PC-9 (cell line): ENCODE data around the gene CSNK1G2. TPM values are rescaled to one million over a fixed set of nuclear protein-coding genes. Genes with fewer than 3 reads are reported as not detected.

ENCODE experiments used
- BruUV-seq: library from RNA; stranded (reverse); fragments of 400-500 nt; replicated peaks from 2 replicates; lab custom pipeline; 2021; lab: Mats Ljungman, UMichigan
- CTCF ChIA-PET: fragments of 300-600 bp; sonication (Branson Sonifier 250); formaldehyde crosslinking; loops from one replicate; lab custom pipeline; 2022; ENCODE audit warnings: antibody characterized with exemption; lab: Charles Lee
- POLR2A ChIA-PET: fragments of 300-600 bp; sonication (Branson Sonifier 250); formaldehyde crosslinking; loops from one replicate; lab custom pipeline; 2022; ENCODE audit warnings: antibody characterized with exemption; ENCODE audit not compliant: unreplicated experiment; lab: Charles Lee
- DNase-seq, 2 experiments: peaks; one replicate each; pipeline versions ENCODE4 v3.0.0 to v3.0.0-alpha.2; 2015 to 2022; ENCODE audit warnings: mixed read lengths in 1 of 2
- H2AFZ ChIP-seq: fragments of 200-600 bp; sonication (generic); 2 replicates; pipeline ENCODE4 v1.8.1; 2017; ENCODE audit warnings: antibody characterized with exemption
- H3F3A ChIP-seq: fragments of 200-600 bp; sonication (generic); 2 replicates; pipeline ENCODE4 v1.8.1; 2017; ENCODE audit warnings: antibody characterized with exemption, mild to moderate bottlenecking, low read depth; ENCODE audit not compliant: insufficient read depth
- H3K27ac ChIP-seq: fragments of 200-600 bp; sonication (generic); 2 replicates; pipeline ENCODE4 v1.6.1; 2016; ENCODE audit warnings: mixed run types
- H3K27me3 ChIP-seq: fragments of 200-600 bp; sonication (generic); 2 replicates; pipeline ENCODE4 v1.6.1; 2016; ENCODE audit warnings: low read depth, mixed run types; ENCODE audit not compliant: insufficient read depth
- H3K36me3 ChIP-seq: fragments of 200-600 bp; sonication (generic); 2 replicates; pipeline ENCODE4 v1.6.1; 2016; ENCODE audit warnings: low read depth, mixed run types
- H3K4me1 ChIP-seq: fragments of 200-600 bp; sonication (generic); replicated peaks from 2 replicates; pipeline ENCODE4 v1.6.1; 2016; ENCODE audit warnings: mixed run types; ENCODE audit not compliant: insufficient read depth
- H3K4me2 ChIP-seq: fragments of 200-600 bp; sonication (generic); 2 replicates; pipeline ENCODE4 v1.6.1; 2017; ENCODE audit warnings: mixed run types
- H3K4me3 ChIP-seq: fragments of 200-600 bp; sonication (generic); 2 replicates; pipeline ENCODE4 v1.6.1; 2016; ENCODE audit warnings: mixed run types
- H3K79me2 ChIP-seq: fragments of 200-600 bp; sonication (generic); 2 replicates; pipeline ENCODE4 v1.6.1; 2017; ENCODE audit warnings: low read depth, mixed run types
- H3K9me2 ChIP-seq: fragments of 200-600 bp; sonication (generic); 2 replicates; pipeline ENCODE4 v1.8.1; 2017; ENCODE audit warnings: mild to moderate bottlenecking; ENCODE audit not compliant: insufficient read depth
- H3K9me3 ChIP-seq: fragments of 200-600 bp; sonication (generic); 2 replicates; pipeline ENCODE4 v1.8.1; 2016; ENCODE audit warnings: low read depth; ENCODE audit not compliant: insufficient read depth
- H4K20me1 ChIP-seq: fragments of 200-600 bp; sonication (generic); 2 replicates; pipeline ENCODE4 v1.8.1; 2017; ENCODE audit not compliant: insufficient read depth
- EZH2 ChIP-seq: fragments of 200-600 bp; sonication (generic); IDR thresholded peaks from 2 replicates; pipeline ENCODE4 v1.8.0; 2017; ENCODE audit warnings: antibody characterized with exemption, low read depth
- intact Hi-C: fragments of 100-400 bp; cut with micrococcal nuclease; formaldehyde crosslinking; loops from one replicate; pipeline ENCODE4 v1.10.0; 2022; ENCODE audit not compliant: unreplicated experiment
- total RNA-seq: library from RNA; stranded (reverse); gene quantifications from 2 replicates; pipeline ENCODE4 v1.2.3, GENCODE V29; 2021
- TF ChIP-seq, protein P1 (sequence below): fragments of 200-600 bp; sonication (generic); conservative IDR thresholded peaks from 2 replicates; pipeline ENCODE4 v1.6.1; 2017; ENCODE audit warnings: mixed run types, antibody characterized with exemption, mild to moderate bottlenecking, moderate library complexity

CSNK1G2 gene
- total RNA-seq, 1 experiment from 2014 or later, result 58.2 TPM

DNA sequence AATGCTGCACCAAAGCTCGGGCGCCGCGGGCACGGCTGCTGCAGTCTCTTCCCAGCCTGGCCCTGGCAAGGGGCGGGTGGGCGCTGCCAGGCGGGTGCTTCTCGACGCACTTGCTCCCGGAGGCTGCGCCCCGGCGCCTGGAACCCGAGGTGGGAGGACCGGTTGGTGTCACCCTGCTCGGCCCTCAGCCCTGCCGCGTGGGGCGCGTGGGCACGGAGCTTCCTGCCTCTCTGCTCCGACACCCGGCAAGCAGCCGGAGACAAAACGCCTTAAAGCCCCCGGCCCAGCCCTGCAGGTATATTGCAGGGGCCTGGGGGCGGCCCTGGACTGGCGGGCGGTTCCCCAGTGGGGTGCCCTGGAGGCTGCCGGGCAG is 39.8 kb downstream of the CSNK1G2 start:
- Histone ChIP-seq H4K20me1 (peaks cover 2% of the 10 kb centered on the region; the same call in 1 of the 2 replicates), H3K79me2 (no peaks in the 10 kb centered on the region), H3K27me3 (no peaks in the 10 kb centered on the region), H3K27ac (no peak overlapping the region), H3K4me1 (no peaks in the 10 kb centered on the region), H3K9me2 (no peaks in the 10 kb centered on the region), H3K4me2 (no peak overlapping the region), H3K4me3 (no peak overlapping the region), H2AFZ (no peak overlapping the region), H3F3A (no peaks in the 10 kb centered on the region), H3K9me3 (no peaks in the 10 kb centered on the region), H3K36me3 (no peaks in the 10 kb centered on the region)
- TF ChIP-seq, protein P1, sequence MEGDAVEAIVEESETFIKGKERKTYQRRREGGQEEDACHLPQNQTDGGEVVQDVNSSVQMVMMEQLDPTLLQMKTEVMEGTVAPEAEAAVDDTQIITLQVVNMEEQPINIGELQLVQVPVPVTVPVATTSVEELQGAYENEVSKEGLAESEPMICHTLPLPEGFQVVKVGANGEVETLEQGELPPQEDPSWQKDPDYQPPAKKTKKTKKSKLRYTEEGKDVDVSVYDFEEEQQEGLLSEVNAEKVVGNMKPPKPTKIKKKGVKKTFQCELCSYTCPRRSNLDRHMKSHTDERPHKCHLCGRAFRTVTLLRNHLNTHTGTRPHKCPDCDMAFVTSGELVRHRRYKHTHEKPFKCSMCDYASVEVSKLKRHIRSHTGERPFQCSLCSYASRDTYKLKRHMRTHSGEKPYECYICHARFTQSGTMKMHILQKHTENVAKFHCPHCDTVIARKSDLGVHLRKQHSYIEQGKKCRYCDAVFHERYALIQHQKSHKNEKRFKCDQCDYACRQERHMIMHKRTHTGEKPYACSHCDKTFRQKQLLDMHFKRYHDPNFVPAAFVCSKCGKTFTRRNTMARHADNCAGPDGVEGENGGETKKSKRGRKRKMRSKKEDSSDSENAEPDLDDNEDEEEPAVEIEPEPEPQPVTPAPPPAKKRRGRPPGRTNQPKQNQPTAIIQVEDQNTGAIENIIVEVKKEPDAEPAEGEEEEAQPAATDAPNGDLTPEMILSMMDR, result no peak
- TF ChIP-seq EZH2, result no peak
- intact Hi-C loops, result no loop called here
- ChIA-PET CTCF (interaction anchor here (0.6 kb wide), 1 partner anchor 39 kb away, joined by 12 read pairs; no protein-coding TSS in a partner anchor), POLR2A (no interaction called here)
- DNase-seq, result no peak
- BruUV-seq, result no TSS peak

- H3F3A ChIP-seq, result no peaks in the 10 kb centered on the region
- no peak overlapping the region for H3K4me2 ChIP-seq
- intact Hi-C loops, result no loop called here
- TF ChIP-seq EZH2, result no peak
- TF ChIP-seq, protein P1, result no peak
- no peak for DNase-seq
- H3K9me3 ChIP-seq, result no peaks in the 10 kb centered on the region
- no TSS peak for BruUV-seq
- H2AFZ ChIP-seq, result no peak overlapping the region
- H3K9me2 ChIP-seq, result no peaks in the 10 kb centered on the region
- POLR2A ChIA-PET, result no interaction called here
- no peak overlapping the region for H3K27ac ChIP-seq
- H3K36me3 ChIP-seq, result no peaks in the 10 kb centered on the region
- peaks cover 4% of the 10 kb centered on the region; the same call in 1 of the 2 replicates for H4K20me1 ChIP-seq
- no peaks in the 10 kb centered on the region for H3K27me3 ChIP-seq
- CTCF ChIA-PET, result interaction anchor here (0.6 kb wide), 1 partner anchor 40 kb away, joined by 12 read pairs; no protein-coding TSS in a partner anchor
- H3K4me1 ChIP-seq, result no peaks in the 10 kb centered on the region
- no peaks in the 10 kb centered on the region for H3K79me2 ChIP-seq
- H3K4me3 ChIP-seq, result no peak overlapping the region
Observed at GRCh38 chr19:1981253-1981652, 40.3 kb downstream of the CSNK1G2 start.

DNA sequence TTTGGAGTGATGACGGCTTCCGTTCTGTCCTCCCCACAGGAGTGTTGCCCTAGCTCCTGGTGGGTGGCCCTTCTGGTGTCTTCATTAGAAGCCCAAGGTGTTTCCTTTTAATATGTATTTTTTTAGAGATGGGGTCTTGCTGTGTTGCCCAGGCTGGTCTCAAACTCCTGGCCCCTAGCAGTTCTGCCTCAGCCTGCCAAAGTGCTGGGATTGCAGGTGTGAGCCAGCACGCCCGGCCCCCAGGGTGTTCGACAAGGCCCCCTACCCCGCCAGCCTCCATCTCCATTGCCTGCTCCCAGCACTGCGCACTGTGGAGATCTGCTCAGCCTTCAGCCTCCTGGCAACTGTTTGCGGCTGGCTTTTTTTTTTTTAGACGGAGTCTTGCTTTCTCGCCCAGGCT is 43.4 kb downstream of the CSNK1G2 start:
- Histone ChIP-seq H3K4me3 (no peak overlapping the region), H3K9me2 (no peaks in the 10 kb centered on the region), H3K4me2 (no peak overlapping the region), H2AFZ (no peak overlapping the region), H3K27ac (no peak overlapping the region), H3K27me3 (no peaks in the 10 kb centered on the region), H3K4me1 (no peaks in the 10 kb centered on the region), H3F3A (peaks cover 4% of the 10 kb centered on the region; the same call in 1 of the 2 replicates), H4K20me1 (peaks cover 4% of the 10 kb centered on the region; the same call in 1 of the 2 replicates), H3K9me3 (no peaks in the 10 kb centered on the region), H3K79me2 (no peaks in the 10 kb centered on the region), H3K36me3 (no peaks in the 10 kb centered on the region)
- no TSS peak for BruUV-seq
- TF ChIP-seq, protein P1, result no peak
- no peak for TF ChIP-seq EZH2
- ChIA-PET POLR2A (no interaction called here), CTCF (no interaction called here)
- no peak for DNase-seq
- intact Hi-C loops, result no loop called here
